Germinal center (tissue), 1 donor: ENCODE results near the gene AKAP9.
A peak's percentile ranks its signal among the peaks of the same experiment; 100 is the strongest.
"Not testable (repeated sequence)": the region's sequence is repeated elsewhere in the genome, so short reads cannot be mapped to it uniquely, and the experiment has no call there.

Source experiments
- DNase-seq: peaks from one replicate; pipeline ENCODE4 v3.0.0; 2012; ENCODE audit warnings: mixed read lengths, low spot score

Gene AKAP9

DNA sequence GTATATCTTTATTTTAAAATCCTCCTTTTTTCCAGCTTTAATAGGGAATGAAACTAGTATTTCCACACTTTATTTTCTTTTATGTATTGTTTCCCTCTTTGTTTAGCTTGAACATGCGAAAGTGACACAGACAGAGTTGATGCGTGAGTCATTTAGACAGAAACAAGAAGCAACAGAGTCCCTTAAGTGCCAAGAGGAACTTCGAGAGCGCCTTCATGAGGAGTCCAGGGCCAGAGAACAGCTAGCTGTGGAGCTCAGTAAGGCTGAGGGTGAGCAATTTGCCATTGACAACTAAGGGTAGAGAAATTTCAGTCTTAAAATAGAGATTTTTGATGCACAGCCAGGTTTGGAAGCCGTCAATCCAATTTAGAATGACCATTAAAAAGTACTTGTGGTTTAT is 120.5 kb downstream of the AKAP9 start:
- no peak for DNase-seq

DNA sequence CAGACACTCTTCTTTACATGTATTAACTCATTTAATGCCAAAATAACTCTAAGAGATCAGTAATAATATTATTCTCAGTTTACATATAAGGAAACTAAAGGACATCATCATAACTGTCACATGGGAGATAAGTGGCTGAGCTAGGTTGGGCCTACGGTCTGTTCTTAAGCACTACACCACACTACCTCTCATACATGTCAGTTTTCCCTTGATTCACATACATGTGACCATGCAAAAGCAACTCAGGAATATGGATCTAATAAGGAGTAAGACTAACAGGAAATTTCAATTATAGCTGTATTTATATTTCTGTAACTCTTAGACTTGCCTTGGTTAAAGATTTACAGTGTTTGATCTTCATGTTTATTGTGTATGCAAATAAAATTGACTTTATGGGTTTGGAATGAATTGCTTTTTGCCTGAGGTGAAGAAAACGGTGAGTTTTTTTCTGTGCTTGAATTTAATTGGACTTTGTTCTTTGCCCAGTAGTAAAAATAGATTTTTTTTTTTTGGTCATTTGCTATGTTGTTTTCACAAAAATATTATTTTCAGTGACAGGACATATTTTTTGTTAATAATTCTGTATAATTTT is 123.9 kb downstream of the AKAP9 start:
- no peak for DNase-seq

DNA sequence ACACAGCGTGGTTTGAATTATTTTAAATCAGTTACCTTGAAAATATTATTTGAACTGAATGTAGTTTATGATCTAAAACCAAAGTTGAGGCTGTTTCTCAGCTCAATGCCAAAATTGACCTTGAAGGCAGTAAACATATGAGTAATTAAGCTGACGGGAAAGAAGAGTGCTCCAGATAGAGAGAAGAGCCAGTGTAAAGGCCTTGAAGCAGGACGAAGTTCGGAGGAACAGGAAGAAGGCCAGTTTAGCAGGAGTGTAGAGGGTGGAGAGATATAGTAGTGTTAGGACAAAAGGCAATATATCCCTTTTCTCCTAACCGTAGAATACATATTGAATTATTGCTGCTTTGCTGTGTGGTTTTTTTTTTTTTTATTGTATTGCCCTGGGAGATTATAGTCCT is 130.4 kb downstream of the AKAP9 start:
- no peak for DNase-seq

DNA sequence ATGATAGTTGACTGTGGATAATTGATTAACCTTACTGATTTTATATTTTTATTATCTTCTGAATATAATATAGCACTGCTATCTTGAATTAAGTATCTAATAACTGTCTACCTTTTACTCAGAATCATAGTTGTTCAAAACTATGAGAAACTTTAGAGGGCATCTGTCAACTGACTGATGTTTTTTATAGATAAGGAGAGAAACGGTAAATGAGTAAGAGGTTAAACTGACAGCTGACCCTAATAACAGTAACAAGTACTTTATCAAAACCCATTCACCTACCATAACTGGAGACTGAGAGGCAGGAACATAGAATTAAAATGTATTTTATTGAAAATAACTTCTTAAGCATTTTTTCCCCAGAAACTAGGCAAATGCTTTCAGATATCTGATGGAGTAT is 131.5 kb downstream of the AKAP9 start:
- no peak for DNase-seq

DNA sequence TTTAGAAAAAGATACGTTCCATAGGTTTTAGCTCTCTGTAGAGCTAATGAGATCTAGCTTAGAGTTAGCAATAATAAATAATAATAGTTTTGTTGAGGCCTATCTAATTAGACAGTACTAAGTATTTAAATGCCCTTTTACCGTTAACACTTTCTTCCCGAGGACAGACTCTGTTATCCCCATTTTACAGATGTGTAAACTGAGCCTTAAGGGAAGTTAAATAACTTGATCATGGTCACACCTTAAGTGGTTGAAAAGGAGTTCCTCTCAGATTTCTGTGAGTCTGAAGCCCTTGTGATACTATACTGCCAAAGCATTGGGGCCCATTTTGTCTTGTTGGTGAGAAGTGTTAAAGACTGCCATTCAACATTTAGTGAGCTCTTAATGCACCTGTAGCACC is 132.0 kb downstream of the AKAP9 start:
- DNase-seq: no peak

DNA sequence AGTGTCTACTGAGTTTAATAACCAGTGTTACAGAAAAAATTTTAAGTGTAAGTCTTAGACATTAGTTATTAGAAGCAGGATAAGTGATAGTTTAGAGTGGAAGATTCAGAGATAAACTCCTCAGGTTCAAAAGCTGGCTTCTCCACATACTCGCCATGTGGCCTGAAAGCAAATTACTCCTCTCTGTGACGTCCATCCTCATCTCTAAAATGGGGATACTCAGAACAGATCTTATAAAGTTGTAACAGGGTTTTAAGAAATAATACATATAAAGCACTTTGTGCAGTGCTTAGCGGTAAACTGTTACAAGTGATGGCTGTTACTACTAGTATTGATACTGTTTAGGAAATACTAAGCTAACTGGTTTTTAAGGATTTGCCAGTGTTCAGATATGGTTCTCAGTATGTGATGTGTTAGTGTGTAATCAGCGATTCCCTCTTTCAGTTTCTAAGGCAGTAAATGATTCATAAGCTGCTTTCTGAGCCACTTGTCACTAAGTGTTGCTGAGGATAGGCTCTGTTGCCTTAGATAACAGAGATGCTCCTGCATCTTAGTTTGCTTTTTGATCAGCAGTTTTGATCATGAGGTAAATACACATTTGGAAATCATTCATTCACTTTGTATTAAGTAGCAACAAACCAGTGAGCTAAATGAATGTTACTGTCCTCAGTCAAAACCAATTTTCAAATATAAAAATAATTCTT is 134.9 kb downstream of the AKAP9 start:
- DNase-seq: no peak

DNA sequence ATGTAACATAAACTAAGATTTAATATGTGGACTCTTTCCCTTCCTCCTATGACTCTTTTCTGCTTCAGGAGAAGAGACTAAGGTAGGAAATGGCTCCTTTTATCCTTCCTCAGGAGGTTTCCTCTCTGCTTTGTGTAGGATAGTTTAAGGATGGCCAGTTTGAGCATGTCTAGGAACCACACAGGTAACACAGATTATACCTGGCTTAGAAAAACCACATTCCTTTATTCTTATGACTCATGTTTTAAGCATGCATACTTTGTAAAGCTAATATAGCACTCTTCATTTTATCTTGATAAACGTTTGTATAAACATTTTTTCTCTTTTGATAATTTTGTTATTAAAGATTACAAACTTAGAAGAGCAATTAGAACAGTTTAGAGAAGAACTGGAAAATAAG is 135.8 kb downstream of the AKAP9 start:
- DNase-seq: no peak

DNA sequence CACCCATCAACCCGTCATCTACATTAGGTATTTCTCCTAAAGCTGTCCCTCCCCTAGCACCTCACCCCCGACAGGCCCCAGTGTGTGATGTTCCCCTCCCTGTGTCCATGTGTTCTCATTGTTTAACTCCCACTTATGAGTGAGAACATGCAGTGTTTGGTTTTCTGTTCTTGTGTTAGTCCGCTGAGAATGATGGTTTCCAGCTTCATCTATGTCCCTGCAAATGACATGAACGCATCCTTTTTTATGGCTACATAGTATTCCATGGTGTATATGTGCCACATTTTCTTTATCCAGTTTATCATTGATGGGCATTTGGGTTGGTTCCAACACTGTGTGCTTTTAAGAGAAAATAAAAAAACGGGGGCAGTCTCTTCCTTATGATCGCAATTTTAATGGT is 143.3 kb downstream of the AKAP9 start:
- not testable (repeated sequence) for DNase-seq

DNA sequence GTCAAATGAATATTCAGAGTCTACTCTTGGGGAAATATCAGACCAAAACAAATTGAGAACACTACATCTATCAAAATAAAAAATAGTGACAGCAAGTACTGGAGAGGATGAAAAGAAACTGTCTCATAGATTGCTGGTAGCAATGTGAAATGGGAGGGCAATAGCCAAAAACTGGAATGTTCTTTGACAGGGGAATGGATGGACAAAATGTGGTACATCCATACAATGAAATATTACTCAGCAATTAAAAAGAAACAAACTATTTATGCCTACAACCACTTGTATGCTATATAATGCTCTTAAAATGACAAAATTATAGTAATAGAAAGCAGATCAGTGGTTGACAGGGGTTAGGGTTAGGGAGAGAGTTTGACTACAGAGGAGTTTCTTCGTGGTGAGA is 147.6 kb downstream of the AKAP9 start:
- DNase-seq: no peak

DNA sequence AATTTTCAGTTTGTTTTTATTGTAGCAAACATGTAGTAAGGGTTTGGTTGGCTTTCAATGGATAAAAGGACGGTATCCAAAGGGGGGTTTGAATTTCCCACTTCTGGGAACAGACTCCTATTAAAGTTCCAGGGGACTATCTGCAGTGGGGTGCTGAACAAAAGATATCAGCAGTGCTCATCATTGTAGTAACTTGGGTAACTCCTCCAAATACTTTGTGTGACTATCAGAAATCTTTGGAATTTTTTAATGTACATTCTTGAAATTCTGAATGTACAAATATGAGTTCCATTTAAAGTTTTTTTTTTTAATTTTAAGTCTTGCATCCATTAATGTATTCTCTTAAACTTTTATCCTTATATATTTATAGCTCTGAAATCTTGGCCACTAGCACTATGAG is 151.5 kb downstream of the AKAP9 start:
- no peak for DNase-seq

DNA sequence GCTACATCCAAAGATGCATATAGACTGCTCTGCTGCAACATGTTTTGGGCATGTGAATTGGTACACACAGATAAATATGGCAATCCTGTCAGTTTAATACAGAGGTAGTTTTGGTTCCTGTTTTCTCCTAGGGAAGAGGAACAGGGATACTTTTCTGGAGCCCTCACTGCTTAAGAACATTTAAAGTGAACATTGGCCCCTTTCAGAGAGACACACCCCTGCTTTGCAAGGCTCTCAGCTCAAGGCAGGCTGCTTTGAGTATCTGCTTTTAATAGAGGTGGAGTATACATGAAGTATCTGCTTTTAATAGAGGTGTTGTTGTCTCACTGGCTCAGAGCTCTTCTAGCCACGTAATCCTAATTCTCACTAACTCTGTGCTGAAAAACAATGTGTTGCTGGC is 154.7 kb downstream of the AKAP9 start:
- DNase-seq: no peak

DNA sequence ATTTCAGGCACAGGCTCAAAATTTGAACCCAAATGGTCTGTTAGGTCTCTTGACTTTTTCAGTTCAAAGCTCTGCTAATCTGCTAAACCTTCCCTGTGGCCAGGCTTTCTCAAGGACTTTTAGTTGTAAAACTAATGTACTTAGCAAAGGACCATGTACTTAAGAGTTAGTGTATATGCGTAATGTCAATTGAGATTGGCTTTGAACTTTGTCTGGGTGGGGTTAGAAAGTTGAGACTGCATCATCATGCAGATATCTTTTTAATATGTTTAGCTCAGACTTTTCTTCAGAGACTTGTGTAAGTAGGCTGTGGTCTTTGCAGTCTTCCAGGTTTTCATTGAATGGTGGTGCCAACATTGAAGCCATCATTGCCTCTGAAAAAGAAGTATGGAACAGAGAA is 159.9 kb downstream of the AKAP9 start:
- no peak for DNase-seq

DNA sequence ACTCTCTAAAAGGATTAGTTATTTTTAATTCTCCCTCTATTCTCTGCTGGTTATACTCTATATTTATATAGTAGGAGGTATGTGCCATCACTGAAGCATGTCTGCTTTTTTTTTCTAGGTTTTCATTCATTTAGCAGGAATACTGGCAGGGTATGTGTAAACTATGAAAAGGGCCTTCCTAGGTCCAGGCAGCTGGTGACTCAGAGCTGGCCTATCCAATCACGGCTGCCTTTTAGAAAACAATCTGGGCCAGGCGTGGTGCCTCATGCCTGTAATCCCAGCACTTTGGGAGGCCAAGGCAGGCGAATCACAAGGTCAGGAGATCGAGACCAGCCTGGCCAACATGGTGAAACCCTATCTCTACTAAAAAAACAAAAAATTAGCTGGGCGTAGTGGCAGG is 162.2 kb downstream of the AKAP9 start:
- DNase-seq: not testable (repeated sequence)

DNA sequence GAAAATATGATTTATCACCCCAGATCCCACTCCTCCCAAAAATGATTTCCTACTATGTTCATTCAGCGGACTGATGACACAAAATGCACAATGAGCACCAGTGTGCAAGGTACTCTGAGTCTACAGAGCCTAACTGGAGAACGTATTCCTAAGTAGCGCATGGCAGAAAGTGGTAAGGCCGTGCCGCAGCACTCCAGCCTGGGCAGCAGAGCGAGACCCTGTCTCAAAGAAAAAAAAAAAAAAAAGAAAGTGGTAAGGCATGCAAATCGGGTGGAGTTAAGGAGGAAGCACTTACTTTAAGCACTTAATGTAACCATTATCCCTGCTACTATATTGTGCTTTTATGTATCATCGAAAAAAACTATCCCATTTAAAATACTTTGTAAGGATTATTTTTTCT is 168.2 kb downstream of the AKAP9 start:
- DNase-seq: peak; percentile 8

DNA sequence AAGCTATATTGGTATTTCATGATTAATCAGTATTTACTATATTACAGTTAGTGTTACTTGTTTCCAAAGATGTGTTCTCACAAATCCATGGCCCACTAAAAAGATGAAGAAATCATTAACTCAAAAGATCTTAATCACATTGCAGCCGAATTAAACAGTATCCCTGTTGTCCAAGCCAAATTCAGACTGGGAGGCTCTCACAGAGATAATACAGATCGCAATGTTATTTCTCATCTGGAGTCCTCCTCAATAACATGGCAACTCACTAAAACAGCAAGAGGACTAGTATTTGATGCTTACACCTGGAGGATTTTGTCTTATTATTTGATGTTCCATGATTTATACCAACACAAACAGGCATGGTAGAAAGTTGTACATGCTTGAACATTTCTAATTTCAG is 170.2 kb downstream of the AKAP9 start:
- DNase-seq: no peak

DNA sequence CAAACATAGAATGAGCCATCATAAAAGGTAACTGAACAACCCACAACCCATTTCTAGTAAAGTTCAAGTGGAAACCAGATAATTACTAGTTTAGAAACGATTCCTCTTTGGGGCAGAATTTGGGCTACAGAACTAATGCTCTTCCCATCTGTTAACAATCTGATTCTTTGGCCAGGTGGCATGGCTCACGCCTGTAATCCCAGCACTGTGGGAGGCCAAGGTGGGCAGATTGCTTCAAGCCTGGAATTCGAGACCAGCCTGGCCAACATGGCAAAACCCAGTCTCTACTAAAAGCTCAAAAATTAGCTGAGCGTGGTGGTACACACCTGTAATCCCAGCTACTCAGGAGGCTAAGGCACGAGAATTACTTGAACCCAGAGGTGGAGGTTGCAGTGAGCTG is 175.2 kb downstream of the AKAP9 start:
- no peak for DNase-seq

DNA sequence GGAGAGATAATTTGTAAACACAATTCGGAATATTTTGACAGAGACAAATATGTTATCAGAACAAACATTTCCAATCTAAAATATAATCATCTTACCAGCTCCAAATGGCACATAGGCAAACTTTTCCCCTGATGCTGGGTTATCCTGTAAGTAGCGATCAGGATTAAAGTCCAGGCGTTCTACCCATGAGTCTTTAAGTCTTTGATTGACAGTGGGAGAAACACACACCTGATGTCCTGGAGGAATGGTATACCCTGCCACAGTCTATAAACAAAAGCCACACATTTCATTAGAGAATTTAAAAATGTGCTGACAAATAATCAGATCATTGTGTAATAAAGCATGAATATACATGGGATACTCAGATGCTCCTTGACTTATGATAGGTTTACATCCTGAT is 176.3 kb downstream of the AKAP9 start:
- no peak for DNase-seq

DNA sequence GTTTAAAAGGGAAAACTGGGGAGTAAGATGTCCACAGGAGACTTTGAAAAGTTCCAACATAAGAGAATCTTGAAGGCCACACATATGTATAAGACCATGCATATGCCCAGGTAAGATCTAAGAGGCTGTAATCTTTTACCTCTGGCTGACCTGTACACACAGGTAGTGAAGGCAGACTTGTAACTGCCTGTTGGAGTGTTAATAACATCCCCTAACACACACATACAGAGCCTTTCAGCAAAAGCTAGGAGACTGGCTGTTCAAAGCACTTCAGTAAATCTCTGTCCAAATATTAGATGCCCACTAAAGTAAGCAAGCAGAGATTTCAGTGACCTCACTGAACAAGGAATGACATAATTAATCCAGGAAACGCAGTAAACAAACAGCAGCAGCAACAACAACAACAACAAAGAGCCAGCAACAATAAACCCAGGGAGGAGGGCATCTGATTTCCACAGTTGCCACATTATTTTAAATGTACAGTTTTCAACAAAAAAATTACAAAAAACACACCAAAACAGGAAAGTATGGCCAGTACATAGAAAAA is 178.6 kb downstream of the AKAP9 start:
- no peak for DNase-seq

DNA sequence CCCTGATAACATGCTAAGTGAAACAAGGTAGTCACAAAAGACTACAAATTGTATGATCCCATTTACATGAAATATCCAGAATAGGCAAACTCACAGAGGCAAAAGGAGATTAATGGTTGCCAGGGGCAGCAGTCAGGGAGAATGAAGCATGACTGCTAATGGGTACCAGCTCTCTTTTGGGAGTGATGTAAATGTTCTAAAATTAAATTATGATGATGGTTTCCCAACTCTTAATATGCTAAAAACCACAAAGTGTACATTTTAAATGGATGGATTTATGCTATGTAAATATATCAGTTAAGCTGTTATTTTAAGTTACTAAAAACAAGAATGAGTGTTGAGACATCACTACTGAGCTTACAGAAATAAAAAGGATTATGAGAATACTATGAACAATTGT is 181.0 kb downstream of the AKAP9 start:
- no peak for DNase-seq

DNA sequence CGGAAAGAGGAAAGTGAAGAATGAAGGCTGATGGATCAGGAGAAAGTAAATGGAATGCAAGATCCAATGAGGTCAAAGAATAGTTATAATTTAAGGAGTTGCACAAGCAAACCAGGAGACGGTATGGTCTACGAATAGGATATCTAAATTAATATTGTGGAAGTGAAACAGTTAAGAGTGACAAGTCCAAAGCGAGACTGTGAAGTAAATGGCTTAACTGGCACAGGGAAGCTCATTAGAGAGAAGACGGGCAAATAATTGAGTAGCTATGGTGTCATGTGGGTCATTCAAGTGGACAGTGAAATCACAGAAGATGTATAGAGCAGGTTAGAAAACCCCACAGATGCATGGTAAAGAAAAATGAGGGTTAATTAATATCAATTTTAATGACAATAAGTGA is 190.4 kb downstream of the AKAP9 start:
- no peak for DNase-seq

DNA sequence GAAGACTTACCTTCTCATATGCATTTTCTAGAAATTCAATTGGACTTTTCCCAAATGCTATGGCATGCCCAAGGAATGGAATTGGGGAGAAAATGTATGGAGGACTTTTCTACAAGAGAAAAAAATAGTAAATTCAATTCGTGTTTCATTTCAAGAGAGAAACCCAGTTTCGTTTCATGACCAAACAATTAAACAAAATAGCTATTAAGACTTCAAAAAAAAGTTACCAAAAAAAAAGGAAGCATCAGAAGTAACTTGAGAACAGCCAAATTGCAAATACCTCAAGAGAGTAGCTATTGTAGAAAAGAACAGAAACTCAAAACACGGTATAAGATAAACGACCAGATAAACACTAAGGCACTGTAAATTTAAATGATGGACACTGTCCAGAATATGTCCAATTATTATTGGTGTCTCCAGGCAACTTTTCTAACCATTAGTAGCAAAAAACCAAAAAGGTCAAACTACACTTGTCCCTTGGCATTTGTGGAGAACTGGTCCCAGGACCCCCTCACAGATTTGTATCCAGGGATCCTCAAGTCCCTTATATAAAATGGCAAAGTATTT is 191.2 kb downstream of the AKAP9 start:
- no peak for DNase-seq

DNA sequence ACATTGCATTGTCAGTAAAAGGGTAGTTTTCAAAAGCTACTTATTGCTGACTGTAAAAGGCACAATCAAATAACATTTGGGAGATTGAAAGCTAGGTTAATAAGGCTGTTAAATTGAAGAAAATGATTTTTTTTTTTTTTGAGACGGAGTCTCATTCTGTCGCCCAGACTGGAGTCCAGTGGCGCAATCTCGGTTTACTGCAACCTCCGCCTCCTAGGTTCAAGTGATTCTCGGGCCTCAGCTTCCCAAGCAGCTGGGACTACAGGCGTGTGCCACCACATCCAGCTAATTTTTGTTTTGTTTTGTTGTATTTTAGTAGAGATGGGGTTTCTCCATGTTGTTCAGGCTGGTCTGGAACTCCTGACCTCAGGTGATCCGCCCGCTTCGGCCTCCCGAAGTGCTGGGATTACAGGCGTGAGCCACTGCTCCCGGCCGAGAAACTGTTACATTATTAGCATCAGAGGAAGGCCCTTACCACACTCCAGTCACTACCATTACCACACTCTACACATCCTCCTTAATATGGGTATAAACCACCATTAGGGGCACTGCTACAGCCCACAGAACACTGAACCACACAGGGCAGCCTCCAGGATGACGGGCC is 192.6 kb downstream of the AKAP9 start:
- DNase-seq: no peak

DNA sequence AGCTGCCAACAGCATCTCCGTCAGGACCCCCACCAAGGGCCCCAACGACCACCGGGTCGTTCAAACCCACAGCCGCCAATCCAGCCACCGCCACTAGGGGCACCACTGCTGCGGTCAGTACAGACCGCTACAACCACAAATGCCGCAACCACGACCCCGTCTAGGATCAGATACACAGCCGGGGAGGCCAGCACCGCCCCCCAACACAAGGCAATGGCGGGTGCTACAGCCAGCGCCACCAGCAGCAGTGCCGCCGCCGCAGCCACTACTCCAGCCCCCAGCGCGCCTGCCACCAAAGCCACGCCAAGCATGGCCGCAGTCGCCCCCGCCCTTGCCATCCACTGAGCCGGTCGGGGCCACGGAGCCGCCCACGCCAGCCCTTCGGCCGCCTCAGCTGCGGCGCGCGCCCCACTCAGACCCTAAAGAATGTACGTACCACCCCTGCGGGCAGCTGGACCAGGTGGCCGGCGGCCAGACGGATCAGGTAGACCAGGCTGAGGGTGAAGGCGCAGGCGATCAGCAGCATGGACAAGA is 193.1 kb downstream of the AKAP9 start:
- peak; percentile 56 for DNase-seq
